ENCODE results near the gene PAPPA.

The PAPPA gene

GRCh38 chr9:116187570-116188170 is 34.1 kb downstream of the PAPPA start:
- no peak for DNase-seq

GRCh38 chr9:116189683-116190082 is 36.1 kb downstream of the PAPPA start:
- no peak for DNase-seq

- no peak for DNase-seq
Measured at GRCh38 chr9:116190637-116191396, 37.2 kb downstream of the PAPPA start.

GRCh38 chr9:116191576-116192415 is 38.2 kb downstream of the PAPPA start:
- no peak for DNase-seq

- DNase-seq = no peak
Measured at GRCh38 chr9:116193636-116194035, 40.0 kb downstream of the PAPPA start.

GRCh38 chr9:116196806-116197205 is 43.2 kb downstream of the PAPPA start:
- no peak for DNase-seq

- no peak for DNase-seq
Measured at GRCh38 chr9:116198344-116198743, 44.8 kb downstream of the PAPPA start.

- DNase-seq = no peak
Measured at GRCh38 chr9:116202219-116202912, 48.8 kb downstream of the PAPPA start.

- no peak for DNase-seq
Measured at GRCh38 chr9:116204252-116204882, 50.8 kb downstream of the PAPPA start.

- DNase-seq = no peak
Measured at GRCh38 chr9:116207371-116208111, 54.0 kb downstream of the PAPPA start.

GRCh38 chr9:116208417-116209232 is 55.0 kb downstream of the PAPPA start:
- DNase-seq = no peak

- no peak for DNase-seq
Measured at GRCh38 chr9:116209414-116210116, 56.0 kb downstream of the PAPPA start.

- no peak for DNase-seq
Measured at GRCh38 chr9:116212986-116213692, 59.5 kb downstream of the PAPPA start.

GRCh38 chr9:116213693-116214047 is 60.1 kb downstream of the PAPPA start:
- no peak for DNase-seq

GRCh38 chr9:116218399-116218798 is 64.8 kb downstream of the PAPPA start:
- DNase-seq = no peak

- no peak for DNase-seq
Measured at GRCh38 chr9:116219686-116220085, 66.1 kb downstream of the PAPPA start.

- DNase-seq = no peak
Measured at GRCh38 chr9:116223926-116224325, 70.3 kb downstream of the PAPPA start.

GRCh38 chr9:116230051-116230632 is 76.6 kb downstream of the PAPPA start:
- DNase-seq = no peak

GRCh38 chr9:116232424-116233159 is 79.0 kb downstream of the PAPPA start:
- DNase-seq = no peak
